Posterior vena cava (tissue), 2 donors: Measurements from ENCODE around the gene ZBTB16. TPM values are rescaled to one million over a fixed set of nuclear protein-coding genes. Genes with fewer than 3 reads are reported as not detected.

Experiments used
- DNase-seq: peaks from one replicate; pipeline ENCODE4 v3.0.0-alpha.2; 2020; ENCODE audit warnings: low spot score
- intact Hi-C, 2 donors: fragments of 100-400 bp; cut with DNase I; formaldehyde crosslinking; loops; one replicate each; pipeline versions ENCODE4 v1.14.1 to v1.14.2; 2022 to 2023
- total RNA-seq, 2 donors: library from RNA; stranded (reverse); fragmentation: NEBNext Ultra II Directional; extraction: Animal tissue kit (Norgen Biotek cat#: 25700); gene quantifications; one replicate each; pipeline ENCODE4 v1.2.1, GENCODE V29; 2021
- donor health status: DM: yes; HTN: yes; CAD: no.
- donor health status: DM: yes; HTN: yes; CAD: no.

ZBTB16 gene
- total RNA-seq, 2 donors from 2014 or later, result 188 to 208 TPM

- DNase-seq, result no peak
- intact Hi-C loops, result no loop called here
Measured at GRCh38 chr11:114116357-114116756, 56.8 kb downstream of the ZBTB16 start.

GRCh38 chr11:114116800-114117199 lies 57.3 kb downstream of the ZBTB16 start:
- intact Hi-C loops, result no loop called here
- DNase-seq, result no peak

GRCh38 chr11:114120606-114121005 lies 61.1 kb downstream of the ZBTB16 start:
- intact Hi-C loops, result no loop called here
- DNase-seq, result no peak

- intact Hi-C loops, result no loop called here
Measured at GRCh38 chr11:114121138-114121537, 61.6 kb downstream of the ZBTB16 start.

GRCh38 chr11:114121804-114122504 lies 62.4 kb downstream of the ZBTB16 start:
- intact Hi-C loops, result no loop called here
- DNase-seq, result no peak

More at GRCh38 chr11:114121138-114121537, 61.6 kb downstream of the ZBTB16 start:
- DNase-seq, result no peak

- DNase-seq, result no peak
- intact Hi-C loops, result no loop called here
Measured at GRCh38 chr11:114122686-114123085, 63.2 kb downstream of the ZBTB16 start.

- intact Hi-C loops, result no loop called here
- DNase-seq, result no peak
Measured at GRCh38 chr11:114123692-114124330, 64.3 kb downstream of the ZBTB16 start.

GRCh38 chr11:114124601-114125144 lies 65.2 kb downstream of the ZBTB16 start:
- intact Hi-C loops, result no loop called here
- DNase-seq, result no peak

- intact Hi-C loops, result no loop called here
- no peak for DNase-seq
Measured at GRCh38 chr11:114125531-114125930, 66.0 kb downstream of the ZBTB16 start.

- intact Hi-C loops, result no loop called here
- DNase-seq, result no peak
Measured at GRCh38 chr11:114125959-114126358, 66.4 kb downstream of the ZBTB16 start.

GRCh38 chr11:114128399-114128798 lies 68.9 kb downstream of the ZBTB16 start:
- DNase-seq, result no peak
- intact Hi-C loops, result no loop called here

GRCh38 chr11:114129142-114129541 lies 69.6 kb downstream of the ZBTB16 start:
- intact Hi-C loops, result no loop called here

GRCh38 chr11:114129699-114130098 lies 70.2 kb downstream of the ZBTB16 start:
- no peak for DNase-seq
- intact Hi-C loops, result no loop called here

More at GRCh38 chr11:114129142-114129541, 69.6 kb downstream of the ZBTB16 start:
- no peak for DNase-seq

- intact Hi-C loops, result no loop called here
Measured at GRCh38 chr11:114130115-114130576, 70.6 kb downstream of the ZBTB16 start.

GRCh38 chr11:114130629-114131277 lies 71.2 kb downstream of the ZBTB16 start:
- no peak for DNase-seq
- intact Hi-C loops, result no loop called here

More at GRCh38 chr11:114130115-114130576, 70.6 kb downstream of the ZBTB16 start:
- DNase-seq, result no peak

GRCh38 chr11:114131461-114131864 lies 72.0 kb downstream of the ZBTB16 start:
- intact Hi-C loops, result no loop called here
- DNase-seq, result no peak

GRCh38 chr11:114132417-114132816 lies 72.9 kb downstream of the ZBTB16 start:
- no peak for DNase-seq
- intact Hi-C loops, result no loop called here

- intact Hi-C loops, result no loop called here
- DNase-seq, result no peak
Measured at GRCh38 chr11:114132944-114133394, 73.5 kb downstream of the ZBTB16 start.

- intact Hi-C loops, result no loop called here
- DNase-seq, result no peak
Measured at GRCh38 chr11:114133548-114134329, 74.2 kb downstream of the ZBTB16 start.
